Measurements from ENCODE around the gene AMOTL1. TPM values are rescaled to one million over a fixed set of nuclear protein-coding genes. Genes with fewer than 3 reads are reported as not detected.

AMOTL1 gene
- total RNA-seq, 1 experiment from 2014 or later: 76.6 TPM

DNA sequence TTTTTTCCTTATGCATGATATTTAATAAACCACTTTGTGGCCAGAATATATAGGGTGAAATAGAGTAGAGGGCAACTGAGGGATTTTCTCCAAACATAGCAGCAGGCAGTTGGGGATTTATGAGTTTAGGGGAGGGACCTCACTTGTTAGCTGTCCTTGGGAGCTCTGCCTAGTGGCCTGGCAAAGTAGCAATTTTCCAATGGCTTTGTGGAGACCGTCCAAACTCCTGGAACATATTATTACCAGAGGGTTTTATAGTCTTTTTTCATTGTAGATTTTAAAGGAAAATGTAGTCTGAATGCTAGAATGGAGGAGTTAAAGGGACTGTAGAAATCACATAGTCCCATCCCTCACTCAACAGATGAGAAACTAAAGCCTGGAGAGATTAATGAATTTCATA lies 32.3 kb downstream of the AMOTL1 start:
- TF ChIP-seq, protein P1, sequence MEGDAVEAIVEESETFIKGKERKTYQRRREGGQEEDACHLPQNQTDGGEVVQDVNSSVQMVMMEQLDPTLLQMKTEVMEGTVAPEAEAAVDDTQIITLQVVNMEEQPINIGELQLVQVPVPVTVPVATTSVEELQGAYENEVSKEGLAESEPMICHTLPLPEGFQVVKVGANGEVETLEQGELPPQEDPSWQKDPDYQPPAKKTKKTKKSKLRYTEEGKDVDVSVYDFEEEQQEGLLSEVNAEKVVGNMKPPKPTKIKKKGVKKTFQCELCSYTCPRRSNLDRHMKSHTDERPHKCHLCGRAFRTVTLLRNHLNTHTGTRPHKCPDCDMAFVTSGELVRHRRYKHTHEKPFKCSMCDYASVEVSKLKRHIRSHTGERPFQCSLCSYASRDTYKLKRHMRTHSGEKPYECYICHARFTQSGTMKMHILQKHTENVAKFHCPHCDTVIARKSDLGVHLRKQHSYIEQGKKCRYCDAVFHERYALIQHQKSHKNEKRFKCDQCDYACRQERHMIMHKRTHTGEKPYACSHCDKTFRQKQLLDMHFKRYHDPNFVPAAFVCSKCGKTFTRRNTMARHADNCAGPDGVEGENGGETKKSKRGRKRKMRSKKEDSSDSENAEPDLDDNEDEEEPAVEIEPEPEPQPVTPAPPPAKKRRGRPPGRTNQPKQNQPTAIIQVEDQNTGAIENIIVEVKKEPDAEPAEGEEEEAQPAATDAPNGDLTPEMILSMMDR (IDR thresholded peaks at IDR 0.05; ENCODE audit: unreplicated experiment): no peak
- H3K4me1 Mint-ChIP-seq (ENCODE audit: insufficient read depth, unreplicated experiment): no peaks in the 10 kb centered on the region
- H3K4me3 Mint-ChIP-seq (ENCODE audit: unreplicated experiment): no peak overlapping the region

DNA sequence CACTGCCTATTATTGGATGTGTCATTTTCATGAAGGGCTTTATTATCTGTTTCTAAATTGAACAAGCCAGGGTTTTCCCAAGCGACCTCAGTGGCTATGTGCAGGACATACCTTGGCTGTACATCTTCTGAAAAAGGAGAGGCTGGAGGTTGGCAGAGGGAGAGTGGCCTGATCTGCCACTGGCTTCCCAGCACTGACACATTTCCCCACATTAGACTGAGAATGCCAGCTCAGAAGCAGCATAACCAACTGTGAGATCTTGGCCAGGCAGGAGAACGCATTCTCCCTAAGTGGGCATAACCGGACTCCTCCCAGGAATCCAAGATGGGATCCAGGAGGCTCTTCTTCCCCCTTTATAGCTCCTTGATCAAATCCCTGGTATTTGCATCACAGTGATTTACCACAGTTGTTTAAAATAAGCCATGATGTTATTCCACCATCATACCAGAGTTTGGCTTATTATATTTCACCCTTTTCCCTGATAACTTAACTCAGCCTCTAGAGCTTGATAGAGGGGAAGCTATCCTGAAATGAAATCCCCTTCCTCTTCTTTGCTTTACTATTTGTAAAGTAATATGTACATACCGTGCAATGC lies 33.8 kb downstream of the AMOTL1 start:
- no peak for DNase-seq (ENCODE audit: unreplicated experiment)
- intact Hi-C loops (cut with micrococcal nuclease): no loop called here
- H3K9me3 Mint-ChIP-seq (ENCODE audit: unreplicated experiment): no peaks in the 10 kb centered on the region
- no peak overlapping the region for H3K27ac Mint-ChIP-seq (ENCODE audit: low read depth, unreplicated experiment)
- H3K4me3 Mint-ChIP-seq (ENCODE audit: unreplicated experiment): no peak overlapping the region
- H3K36me3 Mint-ChIP-seq (ENCODE audit: insufficient read depth, unreplicated experiment): peaks cover 18% of the 10 kb centered on the region
- H3K4me1 Mint-ChIP-seq (ENCODE audit: insufficient read depth, unreplicated experiment): no peaks in the 10 kb centered on the region
- POLR2A ChIA-PET: no interaction called here
- TF ChIP-seq, protein P1 (IDR thresholded peaks at IDR 0.05; ENCODE audit: unreplicated experiment): no peak
- H3K27me3 Mint-ChIP-seq (ENCODE audit: insufficient read depth, unreplicated experiment): no peaks in the 10 kb centered on the region
- no TSS peak for BruUV-seq (replicated peaks)
- CTCF ChIA-PET: interaction anchor here (1.8 kb wide), 2 partner anchors 15 to 179 kb away, joined by 7 to 10 read pairs; no protein-coding TSS in a partner anchor

More for the DNA sequence above, 32.3 kb downstream of the AMOTL1 start:
- Mint-ChIP-seq H3K9me3 (ENCODE audit: unreplicated experiment) (no peaks in the 10 kb centered on the region), H3K27me3 (ENCODE audit: insufficient read depth, unreplicated experiment) (no peaks in the 10 kb centered on the region), H3K27ac (ENCODE audit: low read depth, unreplicated experiment) (no peak overlapping the region), H3K36me3 (ENCODE audit: insufficient read depth, unreplicated experiment) (peaks cover 3% of the 10 kb centered on the region)
- POLR2A ChIA-PET: no interaction called here
- intact Hi-C loops (cut with micrococcal nuclease): no loop called here
- BruUV-seq (replicated peaks): no TSS peak
- no peak for DNase-seq (ENCODE audit: unreplicated experiment)
- CTCF ChIA-PET: no interaction called here

DNA sequence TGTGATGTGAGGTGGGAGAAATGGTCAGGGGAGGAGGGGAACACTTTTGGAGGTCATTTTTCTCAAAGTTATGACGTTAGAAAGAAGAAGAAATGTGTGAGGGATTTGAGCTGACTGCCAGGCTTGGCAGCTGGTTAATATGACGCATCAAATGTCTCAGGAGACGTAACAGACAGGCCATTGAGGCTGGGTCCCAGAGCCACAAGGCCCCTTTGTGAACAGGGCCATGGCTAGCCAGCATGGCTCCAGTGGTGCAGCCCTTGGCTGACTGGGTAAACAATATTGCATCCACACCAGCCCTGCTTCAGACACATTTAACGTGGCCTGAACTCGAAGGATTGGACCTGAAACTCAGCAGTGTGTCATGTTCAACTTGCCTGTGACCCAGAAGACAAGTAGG lies 34.3 kb downstream of the AMOTL1 start:
- peaks cover 18% of the 10 kb centered on the region for H3K36me3 Mint-ChIP-seq (ENCODE audit: insufficient read depth, unreplicated experiment)
- no peak for DNase-seq (ENCODE audit: unreplicated experiment)
- TF ChIP-seq, protein P1 (IDR thresholded peaks at IDR 0.05; ENCODE audit: unreplicated experiment): no peak
- intact Hi-C loops (cut with micrococcal nuclease): no loop called here
- POLR2A ChIA-PET: interaction anchor here (0.9 kb wide), 1 partner anchor 12 kb away, joined by 4 read pairs; no protein-coding TSS in a partner anchor
- BruUV-seq (replicated peaks): no TSS peak
- H3K27ac Mint-ChIP-seq (ENCODE audit: low read depth, unreplicated experiment): no peak overlapping the region
- H3K4me3 Mint-ChIP-seq (ENCODE audit: unreplicated experiment): no peak overlapping the region
- CTCF ChIA-PET: interaction anchor here (0.7 to 1.8 kb wide), 4 partner anchors 15 to 179 kb away, joined by 4 to 10 read pairs (median 6); no protein-coding TSS in a partner anchor
- no peaks in the 10 kb centered on the region for H3K9me3 Mint-ChIP-seq (ENCODE audit: unreplicated experiment)
- no peaks in the 10 kb centered on the region for H3K4me1 Mint-ChIP-seq (ENCODE audit: insufficient read depth, unreplicated experiment)
- H3K27me3 Mint-ChIP-seq (ENCODE audit: insufficient read depth, unreplicated experiment): no peaks in the 10 kb centered on the region

DNA sequence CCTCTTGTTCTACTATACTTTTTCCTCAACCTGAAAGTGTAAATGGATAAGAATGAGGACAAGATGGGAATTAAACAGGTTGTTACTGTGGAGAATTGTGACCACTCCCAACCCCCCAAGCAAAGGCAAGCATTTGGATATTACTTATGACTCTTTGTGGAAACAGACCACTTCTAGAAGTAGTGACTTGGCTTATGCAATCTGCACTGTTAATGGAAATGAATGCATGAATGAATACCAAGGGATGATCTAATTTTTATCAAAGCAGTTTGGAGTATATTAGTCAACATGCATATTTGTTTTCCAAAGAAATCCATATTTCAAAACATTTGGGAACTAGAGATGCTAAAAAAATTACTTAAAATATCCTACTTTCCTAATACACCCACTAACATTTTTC lies 35.3 kb downstream of the AMOTL1 start:
- TF ChIP-seq, protein P1 (IDR thresholded peaks at IDR 0.05; ENCODE audit: unreplicated experiment): no peak
- CTCF ChIA-PET: interaction anchor here (0.7 to 1.8 kb wide), 5 partner anchors 82 to 278 kb away, joined by 3 to 10 read pairs (median 4); no protein-coding TSS in a partner anchor
- no peak overlapping the region for H3K27ac Mint-ChIP-seq (ENCODE audit: low read depth, unreplicated experiment)

More for the DNA sequence above, 35.3 kb downstream of the AMOTL1 start:
- BruUV-seq (replicated peaks): no TSS peak
- intact Hi-C loops (cut with micrococcal nuclease): no loop called here
- H3K36me3 Mint-ChIP-seq (ENCODE audit: insufficient read depth, unreplicated experiment): peaks cover 24% of the 10 kb centered on the region
- H3K9me3 Mint-ChIP-seq (ENCODE audit: unreplicated experiment): no peaks in the 10 kb centered on the region
- no peaks in the 10 kb centered on the region for H3K27me3 Mint-ChIP-seq (ENCODE audit: insufficient read depth, unreplicated experiment)
- POLR2A ChIA-PET: interaction anchor here (0.9 to 1.1 kb wide), 2 partner anchors 11 to 44 kb away, joined by 3 to 4 read pairs; no protein-coding TSS in a partner anchor
- DNase-seq (ENCODE audit: unreplicated experiment): no peak
- H3K4me1 Mint-ChIP-seq (ENCODE audit: insufficient read depth, unreplicated experiment): no peaks in the 10 kb centered on the region
- no peak overlapping the region for H3K4me3 Mint-ChIP-seq (ENCODE audit: unreplicated experiment)

Measured in MCF 10A (cell line).